ENCODE results near the gene ATP6V1B1. TPM values are rescaled to one million over a fixed set of nuclear protein-coding genes. Genes with fewer than 3 reads are reported as not detected.
A peak's percentile ranks its signal among the peaks of the same experiment; 100 is the strongest.

ATP6V1B1 gene
- total RNA-seq, 1 donor from 2014 or later, result not detected

DNA sequence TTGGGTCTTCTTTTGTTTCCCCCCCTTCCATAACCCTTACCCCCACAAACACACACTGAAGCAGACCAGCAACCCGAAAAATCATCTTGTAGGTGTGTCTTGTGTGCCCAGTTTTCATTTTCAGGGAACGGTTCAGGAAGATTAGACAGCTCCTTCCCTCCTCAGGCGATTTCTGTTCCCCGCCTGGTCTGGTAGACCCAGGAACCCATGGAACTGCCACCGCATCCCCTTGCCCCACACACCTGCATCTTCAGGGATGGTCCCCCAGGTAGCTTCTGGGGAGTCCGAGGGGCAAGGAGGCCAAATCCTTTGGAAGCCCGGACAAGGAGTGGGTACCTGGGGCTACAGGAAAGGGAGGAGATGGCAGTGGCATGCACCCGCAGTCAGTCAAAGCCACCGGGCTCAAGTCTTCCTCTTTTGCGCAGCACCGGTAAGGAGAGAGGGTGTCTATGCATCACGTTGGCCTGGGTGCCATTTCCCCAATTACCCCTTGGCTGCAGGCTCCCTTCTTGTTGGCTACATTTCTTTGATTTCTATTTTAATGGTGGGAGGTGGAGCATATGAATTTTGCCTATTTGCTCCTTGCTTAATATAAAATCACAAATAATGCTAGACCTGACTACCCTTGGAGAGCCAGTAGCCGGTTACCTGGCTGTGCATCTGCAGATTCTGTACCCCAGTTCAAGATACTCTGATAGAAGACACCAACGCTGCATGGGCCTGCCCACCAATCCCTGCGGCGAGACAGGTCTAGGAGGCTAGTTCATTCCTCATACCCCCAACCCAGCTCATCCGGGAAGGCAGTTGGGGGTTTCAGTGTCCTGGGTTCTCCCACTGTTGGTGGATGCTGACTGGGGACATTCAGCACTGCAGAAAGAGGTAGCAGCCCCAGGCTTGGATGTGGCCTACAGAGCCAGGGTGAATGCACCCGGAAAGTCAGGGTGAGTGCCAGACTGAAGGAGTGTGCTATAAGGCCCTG is 30.0 kb upstream of the ATP6V1B1 start:
- Mint-ChIP-seq H3K36me3 (ENCODE audit: low read depth) (no peaks in the 10 kb centered on the region), H3K4me1 (peaks cover 10% of the 10 kb centered on the region), H3K27me3 (peaks cover 78% of the 10 kb centered on the region), H3K27ac (no peak overlapping the region), H3K9me3 (no peaks in the 10 kb centered on the region), H3K4me3 (no peak overlapping the region)
- no peak for DNase-seq
- intact Hi-C loops (cut with micrococcal nuclease), result loop anchor here (5.0 kb wide), 2 partner anchors 118 to 1242 kb away; partner anchors contain the start of gene CYP26B1

GRCh38 chr2:70906439-70907005 is 29.2 kb upstream of the ATP6V1B1 start:
- no peak for DNase-seq
- H3K9me3 Mint-ChIP-seq, result no peaks in the 10 kb centered on the region
- H3K36me3 Mint-ChIP-seq (ENCODE audit: low read depth), result no peaks in the 10 kb centered on the region
- no peak overlapping the region for H3K27ac Mint-ChIP-seq
- intact Hi-C loops (cut with micrococcal nuclease), result loop anchor here (5.0 kb wide), 2 partner anchors 119 to 1241 kb away; partner anchors contain the start of gene CYP26B1
- H3K27me3 Mint-ChIP-seq, result peaks cover 78% of the 10 kb centered on the region
- no peak overlapping the region for H3K4me3 Mint-ChIP-seq
- peaks cover 4% of the 10 kb centered on the region for H3K4me1 Mint-ChIP-seq

DNA sequence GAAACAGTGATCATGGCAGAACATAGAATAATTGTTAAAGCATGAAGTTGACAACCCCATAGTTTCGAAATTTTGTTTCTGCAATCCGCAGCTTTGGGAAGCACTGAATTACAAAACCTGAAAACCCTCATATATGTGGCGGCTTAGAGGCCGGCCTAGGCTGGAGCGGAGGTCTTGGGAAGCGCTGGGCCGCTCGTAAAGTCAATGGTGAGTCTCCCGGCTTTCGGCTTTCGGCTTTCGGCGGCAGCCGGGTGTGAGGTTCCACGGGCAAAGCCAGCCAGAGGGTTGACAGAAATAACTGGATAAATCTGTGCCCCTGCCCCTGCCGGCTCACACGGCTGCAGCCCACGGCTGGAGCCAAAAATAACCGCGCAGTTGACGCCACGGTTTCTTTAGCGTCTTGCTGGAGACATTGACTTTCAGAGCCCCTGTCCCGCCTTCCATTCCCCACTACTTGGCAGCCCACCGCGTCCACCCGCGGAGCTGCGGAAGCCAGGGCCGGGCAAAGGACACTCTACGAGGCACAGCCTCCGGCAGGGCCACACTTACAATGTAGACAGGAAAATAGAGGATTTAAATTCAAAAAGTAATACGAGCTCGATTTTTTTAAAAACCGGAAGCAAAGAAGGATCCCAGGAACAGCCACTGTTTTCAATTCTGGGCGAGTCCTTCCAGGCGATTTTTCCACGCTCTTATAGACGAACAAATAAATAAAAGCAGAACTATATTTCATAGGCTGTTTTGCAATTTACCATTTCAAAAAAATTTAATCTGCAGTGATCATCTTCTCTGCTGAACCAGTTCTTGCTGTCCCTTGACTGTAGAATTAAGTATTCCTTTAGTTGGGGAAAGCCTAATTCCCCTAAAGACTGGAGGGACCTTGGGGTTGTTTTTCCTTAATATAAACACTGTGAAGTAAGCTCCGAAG is 28.3 kb upstream of the ATP6V1B1 start:
- no peaks in the 10 kb centered on the region for H3K36me3 Mint-ChIP-seq (ENCODE audit: low read depth)
- H3K27me3 Mint-ChIP-seq, result peaks cover 77% of the 10 kb centered on the region
- H3K27ac Mint-ChIP-seq, result no peak overlapping the region
- H3K4me1 Mint-ChIP-seq, result peaks cover 4% of the 10 kb centered on the region
- H3K4me3 Mint-ChIP-seq, result peak overlapping the region; percentile 49
- H3K9me3 Mint-ChIP-seq, result no peaks in the 10 kb centered on the region
- DNase-seq, result no peak
- intact Hi-C loops (cut with micrococcal nuclease), result loop anchor here (5.0 kb wide), 2 partner anchors 120 to 1240 kb away; partner anchors contain the start of gene CYP26B1

DNA sequence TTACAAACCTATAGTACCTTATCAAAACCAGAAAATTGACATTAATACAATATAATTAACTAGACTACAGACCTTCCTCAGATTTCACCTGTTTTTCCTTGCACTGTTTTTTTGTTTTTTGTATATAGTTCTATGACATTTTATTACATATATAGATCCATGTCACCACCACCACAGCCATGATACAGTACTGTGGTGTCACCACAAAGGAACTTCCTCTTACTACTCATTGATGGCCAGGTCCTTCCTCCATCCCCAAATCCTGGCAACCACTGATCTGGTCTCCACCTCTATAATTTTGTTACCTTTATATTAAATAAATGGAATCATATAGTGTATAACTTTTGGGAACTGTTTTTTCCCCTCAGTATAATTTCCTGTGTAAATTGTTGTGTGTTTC is 19.4 kb upstream of the ATP6V1B1 start:
- no peak for DNase-seq
- H3K9me3 Mint-ChIP-seq, result no peaks in the 10 kb centered on the region
- H3K4me1 Mint-ChIP-seq, result no peaks in the 10 kb centered on the region
- H3K4me3 Mint-ChIP-seq, result no peak overlapping the region
- no peak overlapping the region for H3K27ac Mint-ChIP-seq
- peaks cover 41% of the 10 kb centered on the region for H3K27me3 Mint-ChIP-seq
- no peaks in the 10 kb centered on the region for H3K36me3 Mint-ChIP-seq (ENCODE audit: low read depth)
- intact Hi-C loops (cut with micrococcal nuclease), result no loop called here

DNA sequence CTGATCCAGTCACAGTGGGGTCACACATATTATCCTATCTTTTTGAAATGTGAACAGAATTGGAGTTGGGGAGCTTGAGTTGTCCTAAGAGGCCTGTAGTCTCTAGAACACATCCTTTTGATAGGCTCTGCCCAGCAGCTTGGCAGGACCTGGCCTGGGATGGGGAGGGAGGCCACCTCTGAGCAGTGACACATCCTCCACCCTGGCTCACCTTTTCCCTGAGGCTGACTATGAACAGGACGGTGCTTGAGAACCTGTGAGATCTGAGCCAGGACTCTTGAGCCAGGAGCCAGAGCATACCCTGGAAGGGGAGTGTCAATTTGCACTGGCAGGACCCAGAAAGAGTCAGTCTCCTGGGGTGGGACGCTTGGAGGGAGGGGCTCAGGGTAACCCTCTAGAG is 17.7 kb upstream of the ATP6V1B1 start:
- H3K36me3 Mint-ChIP-seq (ENCODE audit: low read depth), result no peaks in the 10 kb centered on the region
- H3K9me3 Mint-ChIP-seq, result no peaks in the 10 kb centered on the region
- peaks cover 29% of the 10 kb centered on the region for H3K27me3 Mint-ChIP-seq
- no peak for DNase-seq
- H3K4me3 Mint-ChIP-seq, result no peak overlapping the region
- no peaks in the 10 kb centered on the region for H3K4me1 Mint-ChIP-seq
- H3K27ac Mint-ChIP-seq, result no peak overlapping the region
- intact Hi-C loops (cut with micrococcal nuclease), result loop anchor here (2.0 kb wide), 1 partner anchor 55 kb away; no protein-coding TSS in a partner anchor

- DNase-seq, result peak; percentile 93
- Mint-ChIP-seq H3K4me1 (peaks cover 2% of the 10 kb centered on the region), H3K4me3 (no peak overlapping the region), H3K36me3 (ENCODE audit: low read depth) (no peaks in the 10 kb centered on the region), H3K27ac (no peak overlapping the region), H3K9me3 (no peaks in the 10 kb centered on the region), H3K27me3 (peaks cover 28% of the 10 kb centered on the region)
- intact Hi-C loops (cut with micrococcal nuclease), result loop anchor here (1.0 to 2.0 kb wide), 3 partner anchors 49 to 131 kb away; no protein-coding TSS in a partner anchor
These were observed 15.9 kb upstream of the ATP6V1B1 start for GRCh38 chr2:70919672-70920366.

GRCh38 chr2:70920367-70920715 is 15.4 kb upstream of the ATP6V1B1 start:
- Mint-ChIP-seq H3K36me3 (ENCODE audit: low read depth) (no peaks in the 10 kb centered on the region), H3K9me3 (no peaks in the 10 kb centered on the region), H3K4me3 (no peak overlapping the region), H3K4me1 (peaks cover 2% of the 10 kb centered on the region), H3K27ac (no peak overlapping the region), H3K27me3 (peaks cover 27% of the 10 kb centered on the region)
- intact Hi-C loops (cut with micrococcal nuclease), result loop anchor here (1.0 to 2.0 kb wide), 2 partner anchors 49 to 132 kb away; no protein-coding TSS in a partner anchor
- DNase-seq, result no peak

GRCh38 chr2:70921031-70921430 is 14.7 kb upstream of the ATP6V1B1 start:
- no peak overlapping the region for H3K4me3 Mint-ChIP-seq
- no peak overlapping the region for H3K27ac Mint-ChIP-seq
- no peaks in the 10 kb centered on the region for H3K36me3 Mint-ChIP-seq (ENCODE audit: low read depth)
- H3K9me3 Mint-ChIP-seq, result no peaks in the 10 kb centered on the region
- intact Hi-C loops (cut with micrococcal nuclease), result loop anchor here (2.0 kb wide), 1 partner anchor 132 kb away; no protein-coding TSS in a partner anchor
- H3K4me1 Mint-ChIP-seq, result peaks cover 2% of the 10 kb centered on the region
- no peak for DNase-seq
- H3K27me3 Mint-ChIP-seq, result peaks cover 26% of the 10 kb centered on the region

DNA sequence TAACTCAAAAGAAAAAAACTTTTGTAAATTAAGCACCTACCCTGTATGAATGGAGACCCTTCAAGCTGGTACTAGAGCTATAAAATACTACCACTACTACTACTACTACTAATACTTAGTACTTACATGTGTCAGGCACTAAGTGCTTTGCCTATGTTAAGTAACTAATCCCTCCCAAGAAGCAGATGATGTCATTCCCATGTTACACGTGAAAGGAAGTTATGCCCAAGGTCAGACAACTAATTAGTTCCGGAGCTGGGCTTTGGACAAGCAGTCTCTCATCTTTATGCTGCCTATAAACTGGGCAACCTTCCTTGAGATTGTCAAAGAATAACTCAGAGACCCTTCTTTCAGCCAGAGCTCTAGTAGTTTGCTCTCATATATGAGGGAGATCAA is 13.9 kb upstream of the ATP6V1B1 start:
- H3K9me3 Mint-ChIP-seq, result no peaks in the 10 kb centered on the region
- no peak overlapping the region for H3K4me3 Mint-ChIP-seq
- no peaks in the 10 kb centered on the region for H3K36me3 Mint-ChIP-seq (ENCODE audit: low read depth)
- H3K4me1 Mint-ChIP-seq, result peaks cover 2% of the 10 kb centered on the region
- intact Hi-C loops (cut with micrococcal nuclease), result loop anchor here (2.0 kb wide), 1 partner anchor 133 kb away; no protein-coding TSS in a partner anchor
- H3K27ac Mint-ChIP-seq, result no peak overlapping the region
- no peak for DNase-seq
- peaks cover 22% of the 10 kb centered on the region for H3K27me3 Mint-ChIP-seq

DNA sequence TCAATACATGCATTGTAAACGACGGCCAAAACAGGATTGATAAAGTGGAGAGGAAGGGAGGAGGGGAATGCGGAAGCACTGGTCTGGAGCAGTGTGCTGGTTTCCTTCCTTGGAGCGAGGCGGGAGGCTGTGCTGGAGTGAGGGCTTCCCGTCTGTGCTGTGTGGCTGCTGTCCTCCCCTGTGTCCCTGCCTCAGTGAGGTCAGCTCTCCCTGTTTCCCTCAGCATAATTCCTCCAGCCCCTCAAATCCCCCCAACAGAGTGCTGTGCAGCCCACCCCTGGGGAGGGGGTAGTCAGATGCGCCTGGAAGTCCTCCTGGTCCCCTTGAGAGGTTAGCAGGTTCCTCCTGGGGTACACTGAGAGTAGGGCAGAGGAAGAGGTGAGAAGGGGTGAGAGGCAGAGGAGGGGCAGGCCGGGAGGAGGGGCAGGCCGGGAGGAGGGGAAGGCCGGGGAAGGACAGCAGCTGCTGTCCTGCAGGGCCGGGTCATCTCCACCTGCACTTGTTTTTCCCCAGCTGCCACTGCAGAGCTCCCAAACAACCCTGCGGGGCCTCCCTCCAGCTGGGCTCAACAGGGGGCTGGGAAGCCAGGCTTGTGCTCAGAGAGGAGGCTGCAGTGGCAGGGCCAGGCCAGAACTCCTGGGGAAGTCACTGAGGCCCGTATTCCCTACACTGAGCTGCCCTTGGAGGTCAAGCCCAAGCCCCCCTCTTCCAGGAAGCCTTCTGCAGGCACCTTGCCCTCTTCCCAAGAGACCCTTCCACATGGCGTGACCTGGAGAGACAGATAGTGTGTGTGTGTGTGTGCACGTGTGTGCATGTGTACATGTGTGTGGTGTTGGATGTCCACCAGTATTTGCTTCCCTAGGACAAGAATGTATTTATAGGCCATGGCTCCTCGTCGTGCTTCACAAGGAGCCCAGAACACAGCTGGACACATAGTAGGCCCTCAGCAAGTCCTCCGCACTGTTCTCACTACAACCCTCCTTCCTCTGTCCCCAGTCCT is 13.2 kb upstream of the ATP6V1B1 start:
- no peak for DNase-seq
- H3K4me3 Mint-ChIP-seq, result no peak overlapping the region
- peaks cover 19% of the 10 kb centered on the region for H3K27me3 Mint-ChIP-seq
- intact Hi-C loops (cut with micrococcal nuclease), result no loop called here
- H3K9me3 Mint-ChIP-seq, result no peaks in the 10 kb centered on the region
- no peak overlapping the region for H3K27ac Mint-ChIP-seq
- no peaks in the 10 kb centered on the region for H3K36me3 Mint-ChIP-seq (ENCODE audit: low read depth)
- peaks cover 2% of the 10 kb centered on the region for H3K4me1 Mint-ChIP-seq

- intact Hi-C loops (cut with micrococcal nuclease), result no loop called here
- peaks cover 10% of the 10 kb centered on the region for H3K27me3 Mint-ChIP-seq
- H3K4me3 Mint-ChIP-seq, result no peak overlapping the region
- peak; percentile 68 for DNase-seq
- no peaks in the 10 kb centered on the region for H3K9me3 Mint-ChIP-seq
- H3K36me3 Mint-ChIP-seq (ENCODE audit: low read depth), result no peaks in the 10 kb centered on the region
- H3K4me1 Mint-ChIP-seq, result peaks cover 2% of the 10 kb centered on the region
- H3K27ac Mint-ChIP-seq, result no peak overlapping the region
These were observed 12.2 kb upstream of the ATP6V1B1 start for GRCh38 chr2:70923378-70924015.

GRCh38 chr2:70926042-70926441 is 9.7 kb upstream of the ATP6V1B1 start:
- Mint-ChIP-seq H3K4me1 (peaks cover 2% of the 10 kb centered on the region), H3K9me3 (no peaks in the 10 kb centered on the region), H3K27ac (no peak overlapping the region), H3K27me3 (peaks cover 8% of the 10 kb centered on the region), H3K36me3 (ENCODE audit: low read depth) (no peaks in the 10 kb centered on the region), H3K4me3 (no peak overlapping the region)
- intact Hi-C loops (cut with micrococcal nuclease), result no loop called here
- no peak for DNase-seq
